Hepatic stellate cell (primary cell): Measurements from ENCODE around the gene PHKB.
"Not testable (repeated sequence)": the region's sequence is repeated elsewhere in the genome, so short reads cannot be mapped to it uniquely, and the experiment has no call there.

ENCODE experiments used
- DNase-seq: peaks from one replicate; pipeline ENCODE4 v3.0.0; 2011; ENCODE audit warnings: low spot score

Gene PHKB

DNA sequence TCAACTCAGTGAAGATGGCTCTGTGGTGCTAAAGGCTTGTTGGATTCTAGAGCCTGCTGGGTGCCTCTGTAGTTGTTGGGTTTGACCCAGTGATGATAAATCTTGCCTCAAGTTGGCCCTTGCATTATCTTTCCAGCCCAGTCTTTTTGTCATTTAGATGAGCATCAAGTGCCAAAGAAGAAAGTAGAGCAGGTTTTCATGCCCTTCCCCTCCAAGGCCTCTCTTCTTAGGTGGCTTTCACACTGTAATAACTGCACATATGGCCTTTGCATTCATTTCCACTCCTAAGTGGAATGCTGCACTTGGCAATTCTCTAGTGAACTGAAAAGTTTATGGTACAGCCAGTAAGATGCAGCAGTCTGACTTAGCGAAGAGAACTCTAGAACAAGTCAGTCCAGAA, 165.1 kb downstream of the PHKB start:
- DNase-seq: no peak

DNA sequence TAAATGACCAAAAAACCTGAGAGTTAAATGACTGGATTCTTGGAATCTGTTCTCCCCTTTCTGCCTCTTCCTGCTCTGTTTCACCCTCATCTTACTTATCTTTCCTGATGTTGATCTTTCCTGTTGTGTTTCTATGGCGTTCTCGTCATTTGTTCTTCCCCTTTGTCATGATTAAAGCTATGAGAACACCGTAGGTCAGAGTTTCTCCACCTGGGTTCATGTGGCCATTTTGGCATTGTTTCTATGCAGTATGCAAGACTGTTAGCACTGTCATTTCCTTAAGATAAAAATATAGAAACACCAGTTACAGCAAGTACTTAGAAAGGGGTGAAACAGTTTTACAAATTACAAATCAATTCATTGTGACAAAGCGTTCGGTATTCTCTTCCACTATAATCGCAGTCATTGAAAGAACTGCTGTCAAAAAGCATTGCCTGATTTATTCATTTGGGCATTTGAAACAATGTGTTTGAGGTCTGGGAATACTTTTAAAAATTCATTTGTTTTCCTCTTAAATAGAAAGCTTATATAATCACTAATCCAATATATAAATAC, 166.0 kb downstream of the PHKB start:
- no peak for DNase-seq

DNA sequence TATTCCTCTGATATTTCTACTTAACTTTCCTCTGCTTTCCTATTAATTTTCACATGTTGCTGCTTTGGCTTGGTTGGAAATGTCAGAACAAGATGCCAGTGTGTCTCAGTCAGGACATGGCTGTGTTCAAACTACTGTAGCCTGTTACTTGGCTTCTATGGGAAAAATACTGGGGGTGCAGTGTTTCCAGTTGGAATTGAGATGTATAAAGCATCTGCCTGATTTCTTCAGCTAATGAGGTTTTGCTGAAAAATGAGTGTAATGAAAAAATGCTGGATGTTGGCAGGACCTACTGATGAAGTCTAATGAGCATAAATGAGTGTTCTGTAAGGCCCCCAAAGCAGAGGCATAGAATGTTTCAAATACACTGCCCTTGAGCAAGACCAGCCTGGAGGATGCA, 166.6 kb downstream of the PHKB start:
- DNase-seq: no peak

DNA sequence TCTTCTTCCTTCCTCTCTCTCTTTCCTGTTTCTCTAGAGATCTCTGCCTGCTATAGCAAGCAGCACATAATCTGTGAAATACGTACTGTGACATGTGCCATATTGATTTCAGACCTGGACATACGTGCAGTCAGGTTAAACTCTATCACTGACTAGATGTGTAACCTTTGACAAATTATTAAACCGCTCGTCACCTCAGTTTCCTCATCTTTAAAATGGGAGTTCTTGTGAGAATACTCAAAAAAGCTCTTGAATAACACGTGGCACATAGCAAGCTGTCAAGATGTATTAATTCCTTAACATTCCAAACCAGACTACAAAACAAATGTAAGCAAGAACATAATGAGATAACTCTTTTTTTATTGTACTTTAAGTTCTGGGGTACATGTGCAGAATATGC, 170.0 kb downstream of the PHKB start:
- no peak for DNase-seq

DNA sequence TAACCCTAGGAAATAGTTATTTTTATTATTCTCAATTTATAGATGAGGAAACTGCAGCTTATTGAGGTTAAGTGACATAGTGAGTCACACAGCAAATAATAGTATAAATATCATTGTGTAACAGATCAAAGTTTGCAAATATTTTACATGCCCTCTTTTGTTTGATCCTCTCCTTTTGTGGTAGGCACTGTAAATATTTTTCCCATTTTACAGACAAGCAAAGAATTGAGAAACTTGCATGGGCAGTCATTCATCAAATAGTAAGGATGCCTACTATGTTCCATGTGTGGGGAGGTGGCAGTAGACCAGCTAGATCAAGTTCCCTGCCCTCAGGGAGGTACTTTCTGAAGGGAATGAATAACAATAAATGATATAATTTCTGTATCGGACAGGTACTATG, 173.0 kb downstream of the PHKB start:
- no peak for DNase-seq

DNA sequence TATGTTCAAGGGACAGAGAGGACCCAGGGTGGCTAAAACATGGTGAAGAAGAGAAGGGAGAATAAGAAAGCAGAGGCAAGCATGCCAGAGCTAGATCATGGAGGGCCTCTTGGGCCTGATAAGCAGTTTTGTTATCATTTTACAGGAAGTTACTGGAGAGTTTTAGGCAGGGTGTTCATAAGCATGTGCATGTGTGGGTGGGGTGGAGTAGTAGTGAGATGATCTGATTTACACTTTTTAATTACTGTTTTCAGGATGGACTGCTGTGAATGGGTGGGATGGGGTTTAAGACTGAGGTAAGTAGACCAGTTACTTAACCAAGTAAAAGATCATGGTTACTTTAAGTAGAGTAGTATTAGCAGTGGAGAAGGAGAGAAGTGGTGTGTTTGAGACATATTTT, 173.6 kb downstream of the PHKB start:
- no peak for DNase-seq

DNA sequence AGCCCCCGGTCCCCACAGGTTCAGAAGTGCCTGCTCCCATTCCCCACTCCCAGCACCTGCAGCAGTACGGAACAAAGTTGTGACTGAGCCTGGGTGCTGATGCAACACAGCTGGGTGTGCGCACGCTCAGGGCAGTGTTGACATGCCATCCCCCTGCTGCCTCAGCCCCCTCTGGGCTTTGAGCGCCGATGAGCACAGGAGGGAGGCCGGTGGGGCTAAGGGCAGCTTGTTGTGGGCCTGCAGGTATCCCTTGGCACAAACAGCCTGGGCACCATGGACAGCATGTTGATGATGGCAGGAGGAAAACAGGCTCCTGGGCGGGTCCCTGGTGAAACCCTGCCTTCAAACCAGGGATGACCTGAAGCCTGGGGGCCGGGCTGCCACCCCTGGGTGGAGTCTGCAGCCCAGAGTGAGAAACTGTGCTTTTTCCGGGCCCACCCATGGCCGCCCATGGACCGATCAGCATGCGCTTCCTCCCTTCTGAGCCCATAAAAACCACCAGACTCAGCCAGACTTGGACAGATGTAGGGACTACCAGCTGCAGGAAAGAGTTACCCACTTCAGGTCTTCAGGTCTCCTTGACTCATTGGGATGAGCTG, 175.5 kb downstream of the PHKB start:
- DNase-seq: no peak

DNA sequence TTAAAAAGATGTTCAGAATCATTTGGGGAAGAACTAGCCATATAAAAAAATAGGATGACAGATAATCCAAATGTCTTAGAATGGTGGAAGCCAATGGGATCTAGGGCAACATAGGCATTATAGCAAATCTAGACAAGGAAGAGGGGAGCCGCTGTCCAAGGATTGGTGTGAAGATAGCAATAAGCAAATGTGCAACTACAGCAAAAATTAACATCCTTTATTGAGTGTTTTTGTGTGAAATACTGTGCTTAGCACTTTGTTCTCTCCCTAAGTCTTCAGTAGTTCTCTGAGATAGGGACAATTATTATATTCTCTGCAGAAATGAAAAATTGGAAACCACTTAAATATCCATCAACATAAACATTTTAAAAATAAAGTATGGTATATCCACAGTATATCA, 177.0 kb downstream of the PHKB start:
- no peak for DNase-seq

DNA sequence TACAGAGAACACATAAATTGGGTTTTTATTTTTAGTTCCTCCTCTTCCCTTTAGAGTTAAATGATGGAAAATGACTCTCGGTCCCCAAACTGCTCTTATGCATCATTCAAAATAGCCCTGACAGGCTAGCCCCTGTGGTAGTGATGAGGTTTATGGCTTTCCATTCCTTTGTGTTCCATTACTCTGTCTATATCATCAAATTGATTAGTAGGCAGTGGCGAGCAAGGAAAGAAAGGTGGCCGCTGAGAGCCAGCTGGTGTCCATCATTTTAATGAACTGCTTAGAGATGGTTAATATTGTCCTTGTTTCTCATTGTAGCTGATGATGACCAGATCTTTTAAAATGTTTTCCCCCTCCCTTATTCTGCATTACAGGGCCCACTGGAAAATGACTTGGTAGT, 179.5 kb downstream of the PHKB start:
- no peak for DNase-seq

DNA sequence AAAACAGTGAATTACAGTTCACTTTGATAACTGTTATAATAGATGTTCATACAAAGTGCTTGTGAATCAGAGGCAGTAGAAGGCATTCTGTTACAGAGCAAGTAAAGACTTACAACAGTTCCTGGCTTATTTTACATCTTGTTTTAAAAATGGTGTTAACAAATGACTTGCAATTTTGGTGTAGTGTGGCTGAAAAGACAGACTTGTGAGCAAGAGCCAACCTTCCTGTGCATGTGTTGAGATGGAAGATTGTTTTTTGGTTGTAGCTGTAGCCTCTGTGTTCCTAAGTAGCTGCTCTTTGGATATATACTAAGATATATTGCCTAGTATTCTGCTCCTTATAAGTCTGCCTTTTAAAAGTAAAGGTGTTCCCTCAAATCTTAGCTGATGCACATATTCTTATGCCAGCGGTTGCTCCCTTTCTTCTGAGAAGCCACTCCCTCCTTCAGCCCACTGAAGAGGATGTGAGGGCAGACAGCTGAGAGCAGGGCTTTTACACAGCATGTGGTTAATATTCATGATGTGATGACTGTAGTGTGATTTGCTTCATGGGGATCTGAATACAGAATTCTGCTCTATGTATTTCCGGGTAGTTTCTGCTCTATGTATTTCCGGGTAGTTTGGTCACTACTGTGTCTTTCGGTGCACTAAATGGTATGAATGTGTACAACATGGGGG, 182.3 kb downstream of the PHKB start:
- no peak for DNase-seq

DNA sequence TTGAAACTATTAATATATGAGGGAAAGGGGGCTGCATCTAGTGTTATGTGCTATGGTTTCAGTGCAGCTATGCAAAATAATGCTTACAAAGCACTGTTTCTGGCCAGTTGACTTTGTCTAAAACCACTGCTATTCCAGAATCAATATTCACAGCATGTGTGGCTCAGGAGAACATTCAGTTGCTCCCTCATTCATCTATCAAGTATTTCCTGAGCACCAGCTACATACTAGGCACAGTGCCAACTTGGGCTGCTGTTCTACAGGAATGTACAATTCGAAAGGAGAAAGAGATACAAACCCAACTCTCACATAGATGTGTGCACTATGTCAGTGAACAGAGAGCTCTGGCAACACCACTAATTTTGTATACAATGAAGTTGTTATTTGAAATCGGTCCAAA, 183.0 kb downstream of the PHKB start:
- DNase-seq: peak; percentile 35

DNA sequence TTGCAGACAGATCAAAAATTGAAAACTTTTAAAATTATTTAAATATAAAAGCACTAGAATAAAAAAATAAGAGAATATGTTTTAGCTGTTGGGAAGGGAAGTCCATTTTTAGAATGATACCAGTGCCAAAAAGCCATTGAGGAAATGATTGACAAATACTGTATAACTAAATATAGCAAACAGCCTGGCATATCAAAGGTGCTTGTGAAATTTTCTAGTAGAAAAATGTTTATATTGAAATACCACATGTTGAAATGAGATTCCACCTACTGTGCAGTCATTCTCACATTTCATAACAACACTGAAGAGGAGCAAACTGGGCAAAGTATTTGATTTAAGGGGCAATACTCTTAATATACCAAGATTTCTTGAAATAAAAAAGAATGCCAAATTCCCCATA, 183.5 kb downstream of the PHKB start:
- no peak for DNase-seq

DNA sequence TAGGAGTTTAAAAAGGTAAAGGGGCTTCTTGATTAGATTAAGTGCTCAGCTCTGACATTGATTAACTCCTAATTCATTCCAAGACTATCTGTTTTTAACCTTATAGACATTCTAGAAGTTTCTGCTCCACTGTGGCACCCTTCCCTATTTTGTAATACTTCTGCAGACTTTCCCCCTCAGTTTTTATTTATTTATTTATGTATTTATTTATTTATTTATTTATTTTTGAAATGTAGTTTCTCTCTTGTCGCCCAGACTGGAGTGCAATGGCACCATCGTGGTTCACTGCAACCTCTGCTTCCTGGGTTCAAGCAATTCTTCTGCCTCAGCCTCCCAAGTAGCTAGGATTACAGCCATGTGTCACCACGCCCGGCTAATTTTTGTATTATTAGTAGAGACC, 185.8 kb downstream of the PHKB start:
- no peak for DNase-seq

DNA sequence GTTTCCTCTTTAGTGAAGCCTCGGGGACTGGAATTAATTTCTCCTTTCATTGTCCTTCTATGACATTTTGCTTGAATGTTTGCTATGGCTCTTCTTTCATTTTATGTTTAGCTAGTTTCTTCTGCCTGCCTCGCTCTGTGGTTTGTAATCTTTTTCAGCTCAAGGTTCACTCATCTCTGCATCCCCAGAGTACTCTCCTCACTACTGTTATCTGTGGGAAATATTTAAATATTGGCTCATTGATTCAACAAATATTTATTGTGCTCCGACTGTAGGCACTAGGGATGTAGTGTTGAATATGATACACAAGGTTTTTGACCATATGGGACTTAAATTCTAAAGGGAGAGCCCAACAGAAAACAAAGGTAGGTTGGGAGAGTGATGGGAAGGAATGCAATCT, 195.9 kb downstream of the PHKB start:
- no peak for DNase-seq

DNA sequence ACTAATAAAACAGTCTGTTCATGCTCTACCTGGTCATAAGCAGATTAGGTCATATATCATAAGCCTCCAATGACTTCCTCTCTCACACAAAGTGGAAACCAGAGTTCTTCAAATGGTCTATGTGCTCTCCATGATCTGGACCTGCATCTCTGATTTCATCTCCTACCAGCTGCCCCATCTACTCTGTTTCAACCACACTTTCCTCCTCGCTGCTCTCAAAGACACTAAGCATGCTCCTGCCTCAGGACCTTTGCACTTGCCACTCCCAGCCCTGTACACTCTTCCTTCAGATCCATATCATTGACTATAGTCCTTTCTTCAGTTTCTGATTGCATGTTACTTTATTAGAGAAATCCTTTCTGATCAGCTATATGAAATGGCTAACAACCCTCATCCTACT, 196.8 kb downstream of the PHKB start:
- DNase-seq: no peak

DNA sequence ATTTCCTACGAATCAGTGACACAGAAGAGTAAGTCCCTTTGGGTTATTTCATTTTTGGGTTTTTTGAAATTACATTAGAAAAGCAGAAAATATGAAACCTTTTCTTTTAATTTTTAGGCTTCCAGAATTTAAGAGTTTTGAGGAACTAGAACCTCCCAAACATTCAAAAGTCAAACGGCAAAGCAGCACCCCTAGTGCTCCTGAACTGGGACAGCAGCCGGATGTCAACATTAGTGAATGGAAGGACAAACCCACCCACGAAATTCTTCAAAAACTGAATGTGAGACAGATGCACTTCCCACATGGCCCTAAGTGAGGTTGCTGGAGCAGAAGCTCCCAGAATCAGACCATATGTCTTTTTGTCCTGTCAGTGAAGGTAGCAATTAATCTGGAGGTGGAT, 199.4 kb downstream of the PHKB start:
- no peak for DNase-seq

DNA sequence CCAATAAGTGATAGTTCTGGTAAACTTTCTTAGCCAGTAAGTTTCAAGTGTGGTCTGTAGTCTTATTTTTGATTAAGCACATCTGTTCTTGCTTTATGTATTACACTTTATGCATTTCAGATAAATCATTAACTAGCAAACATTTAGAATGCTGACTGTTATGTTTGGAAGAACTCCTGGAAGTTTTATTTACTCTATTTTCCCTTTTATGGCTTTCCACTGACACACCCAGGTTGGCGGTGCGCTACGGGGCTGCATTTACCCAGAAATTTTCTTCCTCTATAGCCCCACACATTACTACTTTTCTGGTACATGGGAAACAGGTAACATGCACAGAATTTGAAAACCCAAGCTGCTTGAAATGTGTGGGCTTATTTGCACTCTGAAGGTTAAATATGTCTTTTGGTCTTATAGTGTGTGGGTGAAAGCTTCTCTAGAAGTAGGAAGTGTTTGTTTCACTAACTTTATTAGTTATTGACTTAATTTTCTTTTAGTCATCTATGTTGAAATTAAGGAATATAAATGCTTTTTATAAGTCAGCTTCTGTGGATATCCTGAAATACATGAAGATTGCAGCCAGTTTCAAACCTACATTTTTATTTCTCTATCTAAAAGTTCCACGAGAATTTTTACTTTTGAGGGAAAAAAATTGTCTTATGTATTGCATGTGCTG, 203.7 kb downstream of the PHKB start:
- DNase-seq: no peak

DNA sequence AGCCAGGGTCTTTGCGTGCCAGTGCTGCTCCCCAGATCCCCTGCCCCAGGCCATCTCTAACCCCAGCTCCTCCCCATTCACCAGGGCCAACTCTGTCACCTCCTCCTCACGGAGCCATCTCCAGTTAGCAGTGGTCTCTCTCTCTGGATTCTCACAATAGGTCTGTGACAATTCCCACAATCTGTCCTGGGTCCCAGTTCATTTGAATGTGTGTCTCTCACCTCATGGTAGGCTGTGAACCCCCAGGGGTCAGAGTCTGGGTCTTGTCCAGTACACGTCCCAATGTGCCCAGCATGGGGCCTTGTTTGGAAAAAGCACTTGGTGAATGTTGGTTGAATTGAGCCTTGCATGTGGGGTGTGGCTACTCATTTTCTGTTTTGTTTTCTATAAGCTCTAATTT, 205.3 kb downstream of the PHKB start:
- no peak for DNase-seq

DNA sequence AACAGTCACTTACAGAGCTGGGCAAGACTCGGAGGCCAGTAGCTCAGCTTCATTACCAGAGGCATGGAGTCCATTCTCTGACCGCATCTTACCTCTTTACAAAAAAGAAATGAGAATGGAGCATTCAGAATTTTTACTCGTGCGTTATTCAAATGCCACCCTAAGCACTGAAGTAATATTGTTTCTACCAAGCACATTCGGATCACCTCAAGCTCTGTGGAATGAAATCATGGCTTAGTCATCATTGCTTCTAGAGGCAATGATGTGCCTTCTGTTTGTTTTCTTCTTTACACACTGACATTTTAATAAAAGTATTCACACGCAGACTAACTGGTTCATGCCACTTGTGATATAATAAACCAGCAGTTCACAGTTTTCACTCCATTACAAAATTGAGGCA, 206.8 kb downstream of the PHKB start:
- no peak for DNase-seq

DNA sequence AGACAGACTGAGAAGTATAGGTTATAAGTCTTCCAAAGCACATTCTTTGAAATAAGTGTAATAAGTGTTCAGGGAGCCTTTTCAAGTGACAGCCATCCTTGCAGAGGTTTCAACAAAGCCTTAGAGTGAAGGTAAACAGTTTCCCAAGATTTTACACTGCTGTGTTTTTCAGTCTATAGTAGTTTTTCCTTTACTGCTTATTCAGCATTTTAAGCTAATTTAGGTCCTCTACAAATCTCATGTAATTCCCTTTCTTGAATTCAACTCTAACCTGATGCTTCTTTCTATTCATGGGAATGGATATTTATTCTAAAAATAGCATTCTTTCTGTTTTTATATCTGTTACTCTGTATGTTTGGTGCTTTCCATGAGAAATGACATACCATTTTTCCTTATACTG, 211.3 kb downstream of the PHKB start:
- no peak for DNase-seq

DNA sequence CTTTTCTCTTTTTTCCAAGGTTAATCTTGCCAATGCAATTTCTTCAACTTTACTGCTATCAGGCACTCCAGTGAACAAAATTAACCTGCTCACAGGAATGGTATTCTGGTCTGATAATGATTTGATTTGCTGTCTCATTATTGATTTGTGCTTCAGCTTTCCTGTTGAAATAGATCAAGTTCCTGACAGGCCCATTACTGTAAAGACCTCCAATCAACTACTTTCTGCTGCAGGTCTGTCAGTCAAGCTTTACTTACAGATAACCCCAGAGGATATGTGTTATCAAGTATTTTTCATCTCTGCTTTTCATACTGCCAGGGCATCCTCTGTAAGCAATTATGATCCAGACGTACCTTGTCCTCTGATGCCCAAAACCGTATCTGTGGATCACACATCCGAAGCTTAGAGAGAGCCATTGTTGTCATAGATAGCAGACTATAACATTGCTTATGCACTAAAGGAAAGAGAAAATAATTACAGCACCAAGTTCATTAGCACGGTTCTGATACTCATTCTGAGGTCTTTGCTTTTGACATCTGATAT, 215.6 kb downstream of the PHKB start:
- DNase-seq: no peak

DNA sequence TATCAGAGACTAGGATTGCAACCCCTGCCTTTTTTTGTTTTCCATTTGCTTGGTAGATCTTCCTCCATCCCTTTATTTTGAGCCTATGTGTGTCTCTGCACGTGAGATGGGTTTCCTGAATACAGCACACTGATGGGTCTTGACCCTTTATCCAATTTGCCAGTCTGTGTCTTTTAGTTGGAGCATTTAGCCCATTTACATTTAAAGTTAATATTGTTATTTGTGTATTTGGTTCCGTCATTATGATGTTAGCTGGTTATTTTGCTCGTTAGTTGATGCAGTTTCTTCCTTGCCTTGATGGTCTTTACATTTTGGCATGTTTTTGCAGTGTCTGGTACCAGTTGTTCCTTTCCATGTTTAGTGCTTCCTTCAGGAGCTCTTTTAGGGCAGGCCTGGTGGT, 220.4 kb downstream of the PHKB start:
- not testable (repeated sequence) for DNase-seq

DNA sequence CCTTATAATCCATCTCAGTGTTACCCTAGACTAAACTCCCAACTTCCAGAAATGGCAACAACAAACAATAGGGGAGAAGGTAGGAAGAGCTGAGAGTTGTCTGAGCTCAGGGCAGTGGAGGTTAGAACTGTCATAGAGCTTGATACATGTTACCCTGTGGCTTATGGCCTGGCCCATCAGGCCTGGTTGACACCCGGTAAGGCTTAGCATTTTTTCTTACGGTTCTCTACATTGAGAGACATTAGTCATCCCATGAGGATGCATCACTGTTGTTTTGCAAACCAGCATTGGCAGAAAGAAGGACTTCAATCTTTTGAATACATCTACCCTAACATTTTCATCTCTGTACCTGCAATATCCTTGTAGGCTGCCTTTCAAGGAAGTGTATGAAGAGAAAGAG, 226.6 kb downstream of the PHKB start:
- no peak for DNase-seq
